GM19238 (cell line): ENCODE data around the gene PRDM2.
A peak's percentile ranks its signal among the peaks of the same experiment; 100 is the strongest.
"Not testable (repeated sequence)": the region's sequence is repeated elsewhere in the genome, so short reads cannot be mapped to it uniquely, and the experiment has no call there.

Experiments used
- DNase-seq: peaks from one replicate; pipeline ENCODE4 v3.0.0; 2011; ENCODE audit warnings: low spot score; ENCODE audit not compliant: insufficient read length

PRDM2 gene

GRCh38 chr1:13699936-13700520 lies at the start of gene PRDM2:
TSS of gene PRDM2 (plus strand) at chr1:13700188. CDS start at chr1:13715606, 15,418 bp downstream.
- DNase-seq = peak; percentile 60

- no peak for DNase-seq
These were observed 48.7 kb upstream of the PRDM2 start for GRCh38 chr1:13651279-13651678.

- DNase-seq = no peak
These were observed 47.8 kb upstream of the PRDM2 start for GRCh38 chr1:13652238-13652637.

- DNase-seq = no peak
These were observed 38.4 kb upstream of the PRDM2 start for GRCh38 chr1:13661539-13661938.

- DNase-seq = no peak
These were observed 37.5 kb upstream of the PRDM2 start for GRCh38 chr1:13662493-13662892.

- DNase-seq = no peak
These were observed 36.0 kb upstream of the PRDM2 start for GRCh38 chr1:13663969-13664368.

GRCh38 chr1:13664451-13664850 lies 35.5 kb upstream of the PRDM2 start:
- DNase-seq = no peak

GRCh38 chr1:13666317-13666716 lies 33.7 kb upstream of the PRDM2 start:
- DNase-seq = no peak

GRCh38 chr1:13667691-13668090 lies 32.3 kb upstream of the PRDM2 start:
- no peak for DNase-seq

GRCh38 chr1:13674377-13674776 lies 25.6 kb upstream of the PRDM2 start:
- DNase-seq = no peak

GRCh38 chr1:13675151-13675651 lies 24.8 kb upstream of the PRDM2 start:
- no peak for DNase-seq

- DNase-seq = no peak
These were observed 22.1 kb upstream of the PRDM2 start for GRCh38 chr1:13677896-13678295.

GRCh38 chr1:13679651-13680050 lies 20.3 kb upstream of the PRDM2 start:
- DNase-seq = no peak

- not testable (repeated sequence) for DNase-seq
These were observed 19.4 kb upstream of the PRDM2 start for GRCh38 chr1:13680609-13681008.

GRCh38 chr1:13681921-13682320 lies 18.1 kb upstream of the PRDM2 start:
- DNase-seq = no peak

GRCh38 chr1:13682444-13682843 lies 17.5 kb upstream of the PRDM2 start:
- DNase-seq = no peak

GRCh38 chr1:13683206-13683605 lies 16.8 kb upstream of the PRDM2 start:
- no peak for DNase-seq

- DNase-seq = no peak
These were observed 12.8 kb upstream of the PRDM2 start for GRCh38 chr1:13687151-13687715.

GRCh38 chr1:13693094-13693493 lies 6.9 kb upstream of the PRDM2 start:
- DNase-seq = not testable (repeated sequence)

GRCh38 chr1:13694886-13695684 lies 4.9 kb upstream of the PRDM2 start:
- no peak for DNase-seq

GRCh38 chr1:13697738-13698137 lies 2.2 kb upstream of the PRDM2 start:
- DNase-seq = no peak

- no peak for DNase-seq
These were observed 478 bp upstream of the PRDM2 start for GRCh38 chr1:13699510-13699909.
